Neural cell (in vitro differentiated cells): Measurements from ENCODE around the gene RNF19B.

Experiments used
- EP300 ChIP-seq: fragments of 450-650 bp; conservative IDR thresholded peaks from 2 replicates; pipeline ENCODE4 v1.6.1; 2014; ENCODE audit warnings: antibody characterized with exemption, mild to moderate bottlenecking, moderate library complexity; ENCODE audit not compliant: poor library complexity, severe bottlenecking
- POLR2AphosphoS5 ChIP-seq: IDR thresholded peaks from 2 replicates; pipeline ENCODE4 v1.6.1; 2012
- RAD21 ChIP-seq: fragments of 450-650 bp; conservative IDR thresholded peaks from 2 replicates; pipeline ENCODE4 v1.6.1; 2014; ENCODE audit warnings: antibody characterized with exemption, mild to moderate bottlenecking, moderate library complexity
- REST ChIP-seq: IDR thresholded peaks from 2 replicates; pipeline ENCODE4 v1.6.1; 2012; ENCODE audit warnings: borderline replicate concordance
- TF ChIP-seq, protein P1 (sequence below): fragments of 450-650 bp; IDR thresholded peaks from 2 replicates; pipeline ENCODE4 v1.5.1; 2014; ENCODE audit warnings: antibody characterized with exemption, mild to moderate bottlenecking, moderate library complexity; ENCODE audit not compliant: poor library complexity, severe bottlenecking

DNA sequence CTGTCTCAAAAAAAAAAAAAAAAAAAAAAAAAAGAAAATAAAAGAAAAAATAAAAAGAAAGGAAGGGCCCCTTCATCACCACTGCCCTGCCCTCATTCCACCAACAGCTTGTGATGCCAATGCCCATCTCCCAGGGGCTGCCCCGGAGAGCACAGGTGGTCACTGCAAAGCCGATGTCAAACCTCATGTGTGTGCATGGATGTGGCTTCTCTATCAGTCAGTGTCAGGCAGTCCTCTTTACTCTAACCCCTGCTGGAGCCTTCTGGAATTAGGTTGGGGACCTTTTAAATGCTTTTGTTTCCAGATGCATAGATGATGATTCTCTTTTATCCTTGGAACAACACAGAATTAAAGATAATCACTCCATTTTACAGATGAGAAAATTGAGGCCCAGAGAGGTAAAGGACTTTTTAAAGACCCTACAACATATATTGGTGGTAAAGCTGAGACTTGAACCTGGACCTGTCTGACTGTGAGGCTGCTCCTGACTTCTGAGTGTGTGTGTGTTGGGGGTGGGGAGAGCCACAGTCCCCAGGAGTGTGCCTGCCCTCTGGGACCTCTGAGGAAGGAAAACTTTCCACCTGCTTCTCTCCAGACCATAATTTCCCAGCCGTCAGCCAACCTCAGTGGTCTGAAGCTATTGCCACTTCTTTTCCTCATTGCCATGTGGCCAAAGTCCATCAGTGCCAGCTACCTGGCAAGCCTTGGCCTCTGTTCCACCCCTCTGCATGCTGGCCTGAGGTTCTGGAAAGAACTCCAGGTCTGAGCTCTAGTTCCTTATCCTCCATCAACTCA is 60.4 kb downstream of the RNF19B start:
- TF ChIP-seq EP300 (no peak), POLR2AphosphoS5 (no peak), RAD21 (no peak), REST (no peak)
- TF ChIP-seq, protein P1, sequence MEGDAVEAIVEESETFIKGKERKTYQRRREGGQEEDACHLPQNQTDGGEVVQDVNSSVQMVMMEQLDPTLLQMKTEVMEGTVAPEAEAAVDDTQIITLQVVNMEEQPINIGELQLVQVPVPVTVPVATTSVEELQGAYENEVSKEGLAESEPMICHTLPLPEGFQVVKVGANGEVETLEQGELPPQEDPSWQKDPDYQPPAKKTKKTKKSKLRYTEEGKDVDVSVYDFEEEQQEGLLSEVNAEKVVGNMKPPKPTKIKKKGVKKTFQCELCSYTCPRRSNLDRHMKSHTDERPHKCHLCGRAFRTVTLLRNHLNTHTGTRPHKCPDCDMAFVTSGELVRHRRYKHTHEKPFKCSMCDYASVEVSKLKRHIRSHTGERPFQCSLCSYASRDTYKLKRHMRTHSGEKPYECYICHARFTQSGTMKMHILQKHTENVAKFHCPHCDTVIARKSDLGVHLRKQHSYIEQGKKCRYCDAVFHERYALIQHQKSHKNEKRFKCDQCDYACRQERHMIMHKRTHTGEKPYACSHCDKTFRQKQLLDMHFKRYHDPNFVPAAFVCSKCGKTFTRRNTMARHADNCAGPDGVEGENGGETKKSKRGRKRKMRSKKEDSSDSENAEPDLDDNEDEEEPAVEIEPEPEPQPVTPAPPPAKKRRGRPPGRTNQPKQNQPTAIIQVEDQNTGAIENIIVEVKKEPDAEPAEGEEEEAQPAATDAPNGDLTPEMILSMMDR, result no peak
